WI38 (cell line): Measurements from ENCODE around the gene CDKAL1.

Experiments
- H3K4me3 ChIP-seq: 2 replicates; pipeline ENCODE4 v1.5.1; 2011; ENCODE audit warnings: low read depth, mild to moderate bottlenecking, control low read depth, low read length
- CTCF ChIP-seq: IDR thresholded peaks from 2 replicates; pipeline ENCODE4 v1.5.1; 2012; ENCODE audit warnings: low read depth, mild to moderate bottlenecking, control low read depth, low read length

CDKAL1 gene

GRCh38 chr6:20599302-20600051 is 65.2 kb downstream of the CDKAL1 start:
- TF ChIP-seq CTCF = no peak

GRCh38 chr6:20600831-20601230 is 66.6 kb downstream of the CDKAL1 start:
- H3K4me3 ChIP-seq = no peak overlapping the region
- TF ChIP-seq CTCF = no peak

More at GRCh38 chr6:20599302-20600051, 65.2 kb downstream of the CDKAL1 start:
- no peak overlapping the region for H3K4me3 ChIP-seq

- no peak overlapping the region for H3K4me3 ChIP-seq
- no peak for TF ChIP-seq CTCF
Observed at GRCh38 chr6:20604159-20604558, 69.9 kb downstream of the CDKAL1 start.

- TF ChIP-seq CTCF = no peak
Observed at GRCh38 chr6:20605061-20605460, 70.8 kb downstream of the CDKAL1 start.

GRCh38 chr6:20605581-20605980 is 71.3 kb downstream of the CDKAL1 start:
- no peak for TF ChIP-seq CTCF
- no peak overlapping the region for H3K4me3 ChIP-seq

More at GRCh38 chr6:20605061-20605460, 70.8 kb downstream of the CDKAL1 start:
- H3K4me3 ChIP-seq = no peak overlapping the region

- no peak for TF ChIP-seq CTCF
- no peak overlapping the region for H3K4me3 ChIP-seq
Observed at GRCh38 chr6:20606831-20607230, 72.6 kb downstream of the CDKAL1 start.

GRCh38 chr6:20608356-20608755 is 74.1 kb downstream of the CDKAL1 start:
- no peak overlapping the region for H3K4me3 ChIP-seq
- no peak for TF ChIP-seq CTCF
